ENCODE results near the gene IL18. TPM values are rescaled to one million over a fixed set of nuclear protein-coding genes. Genes with fewer than 3 reads are reported as not detected.

Gene IL18
- total and polyA plus RNA-seq, 2 donors from 2014 or later, result 25.2 to 37.4 TPM

DNA sequence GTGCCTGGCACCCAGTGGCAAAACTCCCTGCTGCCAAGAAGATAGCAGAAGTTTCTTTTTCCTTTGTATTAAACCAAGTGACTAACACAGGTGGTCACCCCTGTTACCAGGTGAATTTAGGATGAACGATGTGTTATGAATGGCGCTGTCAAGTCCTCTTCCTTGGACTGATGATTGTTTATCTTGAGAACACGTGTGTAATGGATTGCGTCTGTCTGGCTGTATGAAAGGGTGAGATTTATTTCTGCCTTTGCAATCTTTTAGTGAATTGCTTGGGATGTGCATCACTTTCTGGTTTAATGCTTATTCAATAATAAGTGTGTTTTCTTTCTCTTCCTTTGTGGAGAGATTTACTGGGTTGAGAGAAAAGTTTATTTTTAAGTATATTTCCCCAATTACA, 40.8 kb downstream of the IL18 start:
- TF ChIP-seq, protein P1, sequence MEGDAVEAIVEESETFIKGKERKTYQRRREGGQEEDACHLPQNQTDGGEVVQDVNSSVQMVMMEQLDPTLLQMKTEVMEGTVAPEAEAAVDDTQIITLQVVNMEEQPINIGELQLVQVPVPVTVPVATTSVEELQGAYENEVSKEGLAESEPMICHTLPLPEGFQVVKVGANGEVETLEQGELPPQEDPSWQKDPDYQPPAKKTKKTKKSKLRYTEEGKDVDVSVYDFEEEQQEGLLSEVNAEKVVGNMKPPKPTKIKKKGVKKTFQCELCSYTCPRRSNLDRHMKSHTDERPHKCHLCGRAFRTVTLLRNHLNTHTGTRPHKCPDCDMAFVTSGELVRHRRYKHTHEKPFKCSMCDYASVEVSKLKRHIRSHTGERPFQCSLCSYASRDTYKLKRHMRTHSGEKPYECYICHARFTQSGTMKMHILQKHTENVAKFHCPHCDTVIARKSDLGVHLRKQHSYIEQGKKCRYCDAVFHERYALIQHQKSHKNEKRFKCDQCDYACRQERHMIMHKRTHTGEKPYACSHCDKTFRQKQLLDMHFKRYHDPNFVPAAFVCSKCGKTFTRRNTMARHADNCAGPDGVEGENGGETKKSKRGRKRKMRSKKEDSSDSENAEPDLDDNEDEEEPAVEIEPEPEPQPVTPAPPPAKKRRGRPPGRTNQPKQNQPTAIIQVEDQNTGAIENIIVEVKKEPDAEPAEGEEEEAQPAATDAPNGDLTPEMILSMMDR (IDR thresholded peaks at IDR 0.05; ENCODE audit: borderline replicate concordance, extremely low read depth, insufficient read depth), result no peak
- H3K27ac ChIP-seq (ENCODE audit: low read depth in 2 of 2, low read length in 2 of 2), result no peak overlapping the region
- H3K36me3 ChIP-seq (ENCODE audit: control insufficient read depth in 2 of 3, insufficient read depth in 3 of 3, low read length in 3 of 3), result no peaks in the 10 kb centered on the region
- no peak overlapping the region for H3K4me3 ChIP-seq (ENCODE audit: low read length in 3 of 3)
- H3K9ac ChIP-seq (ENCODE audit: low read length in 3 of 3), result no peak overlapping the region
- DNase-seq, result no peak
- intact Hi-C loops (cut with DNase I), result no loop called here
- no peak for FAIRE-seq
- no peaks in the 10 kb centered on the region for H3K27me3 ChIP-seq (ENCODE audit: control insufficient read depth, insufficient read depth, low read length)
- H3K9me3 ChIP-seq (ENCODE audit: control insufficient read depth in 2 of 3, insufficient read depth in 1 of 3, low read length in 3 of 3), result no peaks in the 10 kb centered on the region
- no peaks in the 10 kb centered on the region for H3K4me1 ChIP-seq (ENCODE audit: control insufficient read depth in 2 of 3, insufficient read depth in 2 of 3, low read depth in 1 of 3, low read length in 3 of 3)

DNA sequence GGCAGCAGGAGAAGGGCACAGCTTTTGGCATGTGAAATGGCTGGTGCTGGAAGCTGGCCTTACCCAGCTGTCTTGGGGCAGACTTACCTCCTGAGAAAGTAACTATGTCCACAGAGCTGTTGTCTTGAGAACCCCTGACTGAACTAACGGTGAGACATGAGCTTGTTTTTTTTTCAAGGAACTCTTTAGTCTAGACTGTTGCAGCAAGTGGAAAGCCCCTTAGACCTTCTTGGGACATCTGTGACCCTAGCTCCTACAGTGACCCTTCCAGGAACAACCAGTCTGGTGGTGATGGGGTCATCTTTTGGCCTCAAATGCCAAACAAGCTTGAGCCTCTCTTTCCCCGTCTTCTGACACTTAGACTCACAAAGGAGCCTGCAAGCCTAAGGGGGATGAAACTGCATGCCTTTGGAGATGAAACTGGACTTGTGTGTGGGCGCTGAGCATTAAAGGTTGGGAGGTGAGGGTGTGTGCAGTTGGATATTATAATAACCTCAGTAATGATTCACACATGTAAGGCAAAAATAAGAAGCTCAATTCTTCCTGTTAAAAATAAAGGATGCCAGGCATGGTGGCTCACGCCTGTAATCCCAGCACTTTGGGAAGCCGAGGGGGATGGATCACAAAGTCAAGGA, 41.8 kb downstream of the IL18 start:
- H3K27me3 ChIP-seq (ENCODE audit: control insufficient read depth, insufficient read depth, low read length), result no peaks in the 10 kb centered on the region
- no peaks in the 10 kb centered on the region for H3K4me1 ChIP-seq (ENCODE audit: control insufficient read depth in 2 of 3, insufficient read depth in 2 of 3, low read depth in 1 of 3, low read length in 3 of 3)
- no peak overlapping the region for H3K4me3 ChIP-seq (ENCODE audit: low read length in 3 of 3)
- no peak overlapping the region for H3K9ac ChIP-seq (ENCODE audit: low read length in 3 of 3)
- FAIRE-seq (no peak), DNase-seq (no peak)
- no peaks in the 10 kb centered on the region for H3K36me3 ChIP-seq (ENCODE audit: control insufficient read depth in 2 of 3, insufficient read depth in 3 of 3, low read length in 3 of 3)
- H3K9me3 ChIP-seq (ENCODE audit: control insufficient read depth in 2 of 3, insufficient read depth in 1 of 3, low read length in 3 of 3), result no peaks in the 10 kb centered on the region
- no peak overlapping the region for H3K27ac ChIP-seq (ENCODE audit: low read depth in 2 of 2, low read length in 2 of 2)
- TF ChIP-seq, protein P1 (IDR thresholded peaks at IDR 0.05; ENCODE audit: borderline replicate concordance, extremely low read depth, insufficient read depth), result no peak
- intact Hi-C loops (cut with DNase I), result no loop called here

DNA sequence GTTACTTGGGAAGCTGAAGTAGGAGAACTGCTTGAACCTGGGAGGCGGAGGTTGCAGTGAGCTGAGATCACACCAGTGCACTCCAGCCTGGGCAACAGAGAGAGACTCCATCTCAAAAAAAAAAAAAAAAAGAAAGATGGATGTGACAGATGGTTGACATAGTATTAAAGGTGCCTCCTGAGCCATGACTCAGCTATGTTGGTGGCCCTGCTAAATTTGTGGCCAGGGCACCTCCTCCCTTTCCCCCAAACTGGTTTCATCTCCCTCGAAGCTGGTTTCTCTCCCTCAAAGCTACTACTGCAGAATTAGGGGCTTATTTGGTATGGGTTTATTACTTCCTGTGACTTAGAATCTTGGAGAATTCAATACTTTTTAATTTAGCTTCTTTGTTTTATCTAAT, 45.7 kb downstream of the IL18 start:
- TF ChIP-seq, protein P1 (IDR thresholded peaks at IDR 0.05; ENCODE audit: borderline replicate concordance, extremely low read depth, insufficient read depth), result no peak
- H3K27ac ChIP-seq (ENCODE audit: low read depth in 2 of 2, low read length in 2 of 2), result no peak overlapping the region
- intact Hi-C loops (cut with DNase I), result no loop called here
- H3K4me3 ChIP-seq (ENCODE audit: low read length in 3 of 3), result no peak overlapping the region
- H3K9ac ChIP-seq (ENCODE audit: low read length in 3 of 3), result no peak overlapping the region
- no peak for FAIRE-seq
- H3K27me3 ChIP-seq (ENCODE audit: control insufficient read depth, insufficient read depth, low read length), result no peaks in the 10 kb centered on the region
- H3K9me3 ChIP-seq (ENCODE audit: control insufficient read depth in 2 of 3, insufficient read depth in 1 of 3, low read length in 3 of 3), result no peaks in the 10 kb centered on the region
- DNase-seq, result no peak
- no peaks in the 10 kb centered on the region for H3K4me1 ChIP-seq (ENCODE audit: control insufficient read depth in 2 of 3, insufficient read depth in 2 of 3, low read depth in 1 of 3, low read length in 3 of 3)
- H3K36me3 ChIP-seq (ENCODE audit: control insufficient read depth in 2 of 3, insufficient read depth in 3 of 3, low read length in 3 of 3), result no peaks in the 10 kb centered on the region

DNA sequence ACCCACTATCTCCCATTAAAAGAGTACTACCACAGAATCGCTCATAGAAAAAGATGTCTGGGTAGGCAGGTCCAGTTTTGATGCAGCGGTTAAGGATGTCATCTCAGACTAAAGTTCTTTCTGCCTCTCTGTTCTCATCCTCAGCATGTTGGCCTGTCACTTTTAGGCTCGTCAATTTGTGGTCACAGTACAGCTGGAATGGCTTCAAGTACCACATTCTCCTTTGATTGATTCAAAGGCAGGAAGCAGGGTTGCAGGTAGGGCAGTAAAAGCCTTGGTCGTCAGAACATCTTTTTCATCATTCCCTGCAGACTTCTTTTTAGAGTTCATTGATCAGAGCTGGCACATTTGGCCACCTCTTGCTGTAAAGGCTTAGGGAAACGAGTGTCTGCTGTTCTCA, 48.5 kb downstream of the IL18 start:
- no peak overlapping the region for H3K4me3 ChIP-seq (ENCODE audit: low read length in 3 of 3)
- intact Hi-C loops (cut with DNase I), result no loop called here
- H3K9me3 ChIP-seq (ENCODE audit: control insufficient read depth in 2 of 3, insufficient read depth in 1 of 3, low read length in 3 of 3), result no peaks in the 10 kb centered on the region
- H3K36me3 ChIP-seq (ENCODE audit: control insufficient read depth in 2 of 3, insufficient read depth in 3 of 3, low read length in 3 of 3), result no peaks in the 10 kb centered on the region
- no peak overlapping the region for H3K9ac ChIP-seq (ENCODE audit: low read length in 3 of 3)
- FAIRE-seq (no peak), DNase-seq (no peak)
- no peaks in the 10 kb centered on the region for H3K4me1 ChIP-seq (ENCODE audit: control insufficient read depth in 2 of 3, insufficient read depth in 2 of 3, low read depth in 1 of 3, low read length in 3 of 3)
- H3K27me3 ChIP-seq (ENCODE audit: control insufficient read depth, insufficient read depth, low read length), result no peaks in the 10 kb centered on the region
- TF ChIP-seq, protein P1 (IDR thresholded peaks at IDR 0.05; ENCODE audit: borderline replicate concordance, extremely low read depth, insufficient read depth), result no peak
- no peak overlapping the region for H3K27ac ChIP-seq (ENCODE audit: low read depth in 2 of 2, low read length in 2 of 2)
